ENCODE measurements around the gene THYN1.

The THYN1 gene

GRCh38 chr11:134230339-134230738 lies 22.8 kb downstream of the THYN1 start:
- Histone ChIP-seq H3K4me3 (ENCODE audit: low read length) (no peak overlapping the region), H3K9me3 (replicated peaks; ENCODE audit: insufficient read depth, low read length) (no peaks in the 10 kb centered on the region), H3K79me2 (ENCODE audit: low read length) (peaks cover 94% of the 10 kb centered on the region), H3K36me3 (replicated peaks; ENCODE audit: insufficient read depth, low read length) (no peaks in the 10 kb centered on the region), H3K4me2 (ENCODE audit: low read depth, low read length) (no peak overlapping the region), H3K9me2 (replicated peaks; ENCODE audit: insufficient read depth, low read length) (no peaks in the 10 kb centered on the region), H3K27ac (ENCODE audit: low read length) (no peak overlapping the region), H4K20me1 (ENCODE audit: insufficient read depth, low read length) (no peaks in the 10 kb centered on the region), H3K4me1 (ENCODE audit: low read length) (peaks cover 21% of the 10 kb centered on the region), H3F3A (ENCODE audit: insufficient read depth, low read length) (no peaks in the 10 kb centered on the region), H3K9ac (ENCODE audit: low read length) (no peak overlapping the region), H2AFZ (ENCODE audit: low read length) (no peak overlapping the region), H3K27me3 (replicated peaks; ENCODE audit: insufficient read depth, low read length) (no peaks in the 10 kb centered on the region)
- no peak for DNase-seq
- TF ChIP-seq EZH2phosphoT487 (IDR thresholded peaks at IDR 0.05; ENCODE audit: low read length): no peak
- TF ChIP-seq CTCF (IDR thresholded peaks at IDR 0.05; ENCODE audit: low read length): no peak
- no peak for TF ChIP-seq EZH2 (optimal IDR thresholded peaks at IDR 0.05; ENCODE audit: low read depth, low read length)

- no peaks in the 10 kb centered on the region for H3K27me3 ChIP-seq (replicated peaks; ENCODE audit: insufficient read depth, low read length)
- peaks cover under 1% of the 10 kb centered on the region; the same call in 1 of the 2 replicates for H3F3A ChIP-seq (ENCODE audit: insufficient read depth, low read length)
- no peaks in the 10 kb centered on the region for H3K9me3 ChIP-seq (replicated peaks; ENCODE audit: insufficient read depth, low read length)
- no peak for DNase-seq
- no peak overlapping the region for H3K4me3 ChIP-seq (ENCODE audit: low read length)
- TF ChIP-seq CTCF (IDR thresholded peaks at IDR 0.05; ENCODE audit: low read length): no peak
- peaks cover 21% of the 10 kb centered on the region for H3K4me1 ChIP-seq (ENCODE audit: low read length)
- H3K9ac ChIP-seq (ENCODE audit: low read length): no peak overlapping the region
- H3K36me3 ChIP-seq (replicated peaks; ENCODE audit: insufficient read depth, low read length): no peaks in the 10 kb centered on the region
- no peaks in the 10 kb centered on the region for H4K20me1 ChIP-seq (ENCODE audit: insufficient read depth, low read length)
- H3K27ac ChIP-seq (ENCODE audit: low read length): no peak overlapping the region
- peaks cover 91% of the 10 kb centered on the region for H3K79me2 ChIP-seq (ENCODE audit: low read length)
- no peak overlapping the region for H3K4me2 ChIP-seq (ENCODE audit: low read depth, low read length)
- H3K9me2 ChIP-seq (replicated peaks; ENCODE audit: insufficient read depth, low read length): no peaks in the 10 kb centered on the region
- no peak overlapping the region for H2AFZ ChIP-seq (ENCODE audit: low read length)
These were observed 23.9 kb downstream of the THYN1 start for GRCh38 chr11:134229126-134229790.

GRCh38 chr11:134228625-134229024 lies 24.5 kb downstream of the THYN1 start:
- Histone ChIP-seq H3K9me3 (replicated peaks; ENCODE audit: insufficient read depth, low read length) (no peaks in the 10 kb centered on the region), H3K4me2 (ENCODE audit: low read depth, low read length) (no peak overlapping the region), H3K9me2 (replicated peaks; ENCODE audit: insufficient read depth, low read length) (no peaks in the 10 kb centered on the region), H3K4me3 (ENCODE audit: low read length) (no peak overlapping the region), H3F3A (ENCODE audit: insufficient read depth, low read length) (peaks cover 3% of the 10 kb centered on the region; the same call in 1 of the 2 replicates), H3K4me1 (ENCODE audit: low read length) (peaks cover 21% of the 10 kb centered on the region), H3K36me3 (replicated peaks; ENCODE audit: insufficient read depth, low read length) (no peaks in the 10 kb centered on the region), H3K27ac (ENCODE audit: low read length) (no peak overlapping the region), H3K79me2 (ENCODE audit: low read length) (peaks cover 86% of the 10 kb centered on the region), H3K9ac (ENCODE audit: low read length) (no peak overlapping the region), H3K27me3 (replicated peaks; ENCODE audit: insufficient read depth, low read length) (no peaks in the 10 kb centered on the region), H4K20me1 (ENCODE audit: insufficient read depth, low read length) (no peaks in the 10 kb centered on the region), H2AFZ (ENCODE audit: low read length) (no peak overlapping the region)
- TF ChIP-seq EZH2 (optimal IDR thresholded peaks at IDR 0.05; ENCODE audit: low read depth, low read length) (no peak), EZH2phosphoT487 (IDR thresholded peaks at IDR 0.05; ENCODE audit: low read length) (no peak), CTCF (IDR thresholded peaks at IDR 0.05; ENCODE audit: low read length) (no peak)
- peak; percentile 48 for DNase-seq

All from MM.1S (cell line).